Left ventricle myocardium inferior (tissue), 1 donor: Measurements from ENCODE around the gene CDH22. TPM values are rescaled to one million over a fixed set of nuclear protein-coding genes. Genes with fewer than 3 reads are reported as not detected.

Source experiments
- DNase-seq: peaks from one replicate; pipeline ENCODE4 v3.0.0-alpha.2; 2020
- H3K27ac ChIP-seq: fragments of 200-600 bp; replicated peaks from 2 replicates; pipeline ENCODE4 v1.8.0; 2021
- H3K27me3 ChIP-seq: fragments of 200-600 bp; 2 replicates; pipeline ENCODE4 v1.8.0; 2021; ENCODE audit warnings: low read depth
- H3K36me3 ChIP-seq: fragments of 200-600 bp; 2 replicates; pipeline ENCODE4 v1.8.0; 2021
- H3K4me1 ChIP-seq: fragments of 200-600 bp; 2 replicates; pipeline ENCODE4 v1.8.0; 2021
- H3K4me3 ChIP-seq: fragments of 200-600 bp; 2 replicates; pipeline ENCODE4 v1.8.0; 2021; ENCODE audit warnings: mild to moderate bottlenecking, moderate library complexity
- H3K9me3 ChIP-seq: fragments of 200-600 bp; replicated peaks from 2 replicates; pipeline ENCODE4 v1.8.0; 2021
- intact Hi-C: fragments of 100-400 bp; cut with micrococcal nuclease; formaldehyde crosslinking; loops from one replicate; pipeline ENCODE4 v1.11.0; 2022
- total RNA-seq: library from RNA; stranded (reverse); fragmentation: NEBNext Ultra II Directional; extraction: Animal tissue kit (Norgen Biotek cat#: 25700); gene quantifications from one replicate; pipeline ENCODE4 v1.2.1, GENCODE V29; 2021
- TF ChIP-seq, protein P1 (sequence below): fragments of 200-600 bp; IDR thresholded peaks from 2 replicates; pipeline ENCODE4 v1.8.0; 2021; ENCODE audit warnings: antibody characterized with exemption, mild to moderate bottlenecking, borderline replicate concordance
- donor health status: DM: no; HTN: yes; CAD: no; lungs with severe emphysema.

CDH22 gene
- total RNA-seq, 1 donor from 2014 or later: 2.3 TPM

GRCh38 chr20:46150943-46151342 is 157.4 kb downstream of the CDH22 start:
- H3K36me3 ChIP-seq: no peaks in the 10 kb centered on the region
- no peak overlapping the region for H3K4me3 ChIP-seq
- intact Hi-C loops: no loop called here
- peaks cover 72% of the 10 kb centered on the region for H3K27me3 ChIP-seq
- TF ChIP-seq, protein P1, sequence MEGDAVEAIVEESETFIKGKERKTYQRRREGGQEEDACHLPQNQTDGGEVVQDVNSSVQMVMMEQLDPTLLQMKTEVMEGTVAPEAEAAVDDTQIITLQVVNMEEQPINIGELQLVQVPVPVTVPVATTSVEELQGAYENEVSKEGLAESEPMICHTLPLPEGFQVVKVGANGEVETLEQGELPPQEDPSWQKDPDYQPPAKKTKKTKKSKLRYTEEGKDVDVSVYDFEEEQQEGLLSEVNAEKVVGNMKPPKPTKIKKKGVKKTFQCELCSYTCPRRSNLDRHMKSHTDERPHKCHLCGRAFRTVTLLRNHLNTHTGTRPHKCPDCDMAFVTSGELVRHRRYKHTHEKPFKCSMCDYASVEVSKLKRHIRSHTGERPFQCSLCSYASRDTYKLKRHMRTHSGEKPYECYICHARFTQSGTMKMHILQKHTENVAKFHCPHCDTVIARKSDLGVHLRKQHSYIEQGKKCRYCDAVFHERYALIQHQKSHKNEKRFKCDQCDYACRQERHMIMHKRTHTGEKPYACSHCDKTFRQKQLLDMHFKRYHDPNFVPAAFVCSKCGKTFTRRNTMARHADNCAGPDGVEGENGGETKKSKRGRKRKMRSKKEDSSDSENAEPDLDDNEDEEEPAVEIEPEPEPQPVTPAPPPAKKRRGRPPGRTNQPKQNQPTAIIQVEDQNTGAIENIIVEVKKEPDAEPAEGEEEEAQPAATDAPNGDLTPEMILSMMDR: no peak
- H3K4me1 ChIP-seq: no peaks in the 10 kb centered on the region
- DNase-seq: no peak
- no peak overlapping the region for H3K27ac ChIP-seq
- H3K9me3 ChIP-seq: no peaks in the 10 kb centered on the region

DNA sequence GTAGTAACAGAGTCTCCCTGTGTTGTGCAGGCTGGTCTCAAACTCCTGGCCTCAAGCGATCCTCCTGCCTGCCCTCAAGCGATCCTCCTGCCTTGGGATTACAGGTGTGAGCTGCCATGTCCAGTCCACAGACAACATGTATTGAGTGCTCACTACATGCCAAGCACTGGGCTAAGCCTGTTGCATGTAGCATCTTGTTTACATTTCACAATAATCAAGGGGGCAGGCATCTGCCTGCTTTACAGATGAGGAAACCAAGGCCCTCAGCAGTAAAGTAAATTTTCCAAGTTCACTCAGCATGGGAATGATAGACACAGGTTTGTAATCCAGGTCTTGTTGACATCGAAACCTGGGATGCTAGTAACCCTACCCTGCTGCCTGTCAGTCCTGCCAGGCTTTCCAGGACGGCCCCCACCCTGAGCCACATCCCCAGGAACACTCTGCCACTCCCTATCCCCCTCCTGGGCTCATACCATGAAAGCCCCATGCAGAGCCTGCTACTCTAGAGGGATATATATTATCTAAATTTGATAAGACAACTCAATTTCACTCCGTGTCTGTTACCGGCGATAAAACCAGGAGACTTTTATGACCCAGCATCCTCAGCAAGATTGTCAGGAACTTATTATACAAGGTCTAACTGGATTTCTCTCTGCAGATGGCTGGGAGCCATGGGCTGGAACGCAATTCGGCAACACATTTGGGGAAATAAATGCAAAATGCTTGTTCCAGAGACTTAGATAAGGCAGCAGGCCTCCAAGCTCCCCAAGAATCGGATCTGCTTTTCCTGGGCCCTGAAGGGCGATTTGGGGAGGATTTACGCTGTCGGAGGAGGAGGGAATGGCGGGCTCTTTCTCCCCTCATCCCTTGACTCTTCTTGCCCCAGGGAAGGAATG is 159.7 kb downstream of the CDH22 start:
- H3K4me1 ChIP-seq: no peaks in the 10 kb centered on the region
- no peak overlapping the region for H3K27ac ChIP-seq
- peaks cover 71% of the 10 kb centered on the region for H3K27me3 ChIP-seq
- no peak for DNase-seq
- H3K4me3 ChIP-seq: no peak overlapping the region
- H3K36me3 ChIP-seq: no peaks in the 10 kb centered on the region
- H3K9me3 ChIP-seq: no peaks in the 10 kb centered on the region
- intact Hi-C loops: no loop called here
- TF ChIP-seq, protein P1: no peak

- H3K27ac ChIP-seq: no peak overlapping the region
- intact Hi-C loops: no loop called here
- peaks cover 71% of the 10 kb centered on the region for H3K27me3 ChIP-seq
- no peak overlapping the region for H3K4me3 ChIP-seq
- H3K36me3 ChIP-seq: no peaks in the 10 kb centered on the region
- no peak for DNase-seq
- TF ChIP-seq, protein P1: no peak
- no peaks in the 10 kb centered on the region for H3K4me1 ChIP-seq
- H3K9me3 ChIP-seq: no peaks in the 10 kb centered on the region
Measured at GRCh38 chr20:46145713-46146112, 162.6 kb downstream of the CDH22 start.

DNA sequence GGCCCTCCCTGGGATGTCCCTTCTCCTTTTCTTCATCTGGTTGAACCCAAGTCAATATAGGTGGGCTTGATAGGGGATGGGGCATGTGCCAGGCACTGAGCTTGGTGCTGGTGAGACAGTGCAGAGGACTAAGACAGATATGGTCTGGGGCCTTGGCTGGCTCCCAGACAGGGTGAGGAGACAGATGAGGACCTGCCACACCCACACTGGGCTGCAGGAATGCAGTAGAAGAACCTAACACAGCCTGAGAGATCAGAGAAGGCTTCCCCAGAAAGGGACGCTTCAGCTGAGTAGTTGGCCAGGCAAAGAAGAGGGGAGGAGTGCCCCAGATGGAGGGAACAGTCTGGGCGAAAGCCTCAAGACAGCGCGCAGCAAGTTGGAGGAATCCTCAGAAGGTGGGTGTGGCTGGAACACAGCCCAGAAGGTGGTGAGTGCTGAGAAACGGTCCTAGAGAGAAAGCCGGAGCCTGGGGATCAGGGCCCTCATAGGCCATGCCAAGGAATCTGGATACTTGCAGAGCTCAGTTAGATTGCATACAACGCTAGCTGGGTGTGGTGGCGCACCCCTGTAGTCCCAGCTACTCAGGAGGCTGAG is 163.8 kb downstream of the CDH22 start:
- H3K27me3 ChIP-seq: peaks cover 71% of the 10 kb centered on the region
- H3K4me1 ChIP-seq: no peaks in the 10 kb centered on the region
- no peaks in the 10 kb centered on the region for H3K9me3 ChIP-seq
- TF ChIP-seq, protein P1: no peak
- no peak for DNase-seq
- intact Hi-C loops: no loop called here
- no peak overlapping the region for H3K4me3 ChIP-seq
- H3K27ac ChIP-seq: no peak overlapping the region
- no peaks in the 10 kb centered on the region for H3K36me3 ChIP-seq

DNA sequence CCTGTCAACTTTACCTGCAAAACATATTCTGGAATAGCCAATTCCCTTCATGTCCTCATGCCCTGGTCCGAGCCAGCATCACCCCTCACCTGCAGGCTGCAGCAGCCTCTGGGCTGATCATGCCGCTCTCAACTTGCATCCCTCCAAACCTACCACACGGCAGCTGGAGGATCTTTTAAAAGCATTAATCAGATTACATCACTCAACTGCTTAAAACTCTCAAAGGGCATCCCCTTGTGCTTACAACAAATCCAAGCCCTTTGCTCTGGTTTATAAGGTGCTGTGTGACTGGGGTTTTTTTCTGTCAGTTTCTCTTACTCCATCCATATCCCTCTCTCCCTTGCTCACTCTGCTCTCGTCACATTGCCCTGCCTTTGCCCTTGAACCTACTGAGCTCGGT is 166.2 kb downstream of the CDH22 start:
- no peak overlapping the region for H3K27ac ChIP-seq
- TF ChIP-seq, protein P1: no peak

More for the DNA sequence above, 166.2 kb downstream of the CDH22 start:
- Histone ChIP-seq H3K4me3 (no peak overlapping the region), H3K4me1 (no peaks in the 10 kb centered on the region), H3K36me3 (no peaks in the 10 kb centered on the region), H3K27me3 (peaks cover 91% of the 10 kb centered on the region), H3K9me3 (no peaks in the 10 kb centered on the region)
- intact Hi-C loops: no loop called here
- DNase-seq: no peak
